HCT116 (cell line): ENCODE measurements around the gene ACTN4.

Source experiments
- CEBPB ChIP-seq: IDR thresholded peaks from 2 replicates; pipeline ENCODE4 v1.6.1; 2012; ENCODE audit warnings: low read depth
- EZH2 ChIP-seq: fragments of 200-600 bp; sonication (generic); IDR thresholded peaks from 2 replicates; pipeline ENCODE4 v1.6.1; 2017; ENCODE audit warnings: antibody characterized with exemption, mixed run types
- EZH2phosphoT487 ChIP-seq: fragments of 200-600 bp; IDR thresholded peaks from 2 replicates; pipeline ENCODE4 v1.6.1; 2018; ENCODE audit warnings: antibody characterized with exemption, borderline replicate concordance
- JUND ChIP-seq: IDR thresholded peaks from 2 replicates; pipeline ENCODE4 v1.6.1; 2012
- POLR2A ChIP-seq: IDR thresholded peaks from 2 replicates; pipeline ENCODE4 v1.7.0; 2011; ENCODE audit warnings: borderline replicate concordance; ENCODE audit not compliant: insufficient read depth, insufficient read length; ENCODE audit errors: extremely low read depth
- POLR2AphosphoS5 ChIP-seq: IDR thresholded peaks from 2 replicates; pipeline ENCODE4 v1.6.1; 2011; ENCODE audit warnings: mild to moderate bottlenecking, low read depth, low read length, moderate library complexity
- YY1 ChIP-seq: IDR thresholded peaks from 2 replicates; pipeline ENCODE4 v1.6.1; 2011; ENCODE audit warnings: low read length, low read depth, moderate library complexity, mild to moderate bottlenecking; ENCODE audit not compliant: insufficient replicate concordance; ENCODE audit errors: extremely low read depth
- TF ChIP-seq, protein P1 (sequence below), 3 experiments: fragments of 200-600 bp in 1 of 3; sonication (generic) in 1 of 3; IDR thresholded peaks in 2 of 3; conservative IDR thresholded peaks in 1 of 3; 2 replicates each; pipeline ENCODE4 v1.5.1; 2012 to 2017; ENCODE audit warnings: low read depth in 2 of 3, low read length in 2 of 3, antibody characterized with exemption in 1 of 3, borderline replicate concordance in 1 of 3, control low read depth in 1 of 3, mild to moderate bottlenecking in 1 of 3, mixed read lengths in 1 of 3, mixed run types in 1 of 3, moderate library complexity in 1 of 3; ENCODE audit not compliant: insufficient read depth in 1 of 3
- TF ChIP-seq, protein P2 (sequence below): IDR thresholded peaks from 2 replicates; pipeline ENCODE4 v1.6.1; 2012; ENCODE audit warnings: low read depth
- TF ChIP-seq, protein P3 (sequence below): IDR thresholded peaks from 2 replicates; pipeline ENCODE4 v1.6.1; 2011; ENCODE audit warnings: mild to moderate bottlenecking, low read length, moderate library complexity; ENCODE audit not compliant: insufficient replicate concordance; ENCODE audit errors: extremely low read depth

DNA sequence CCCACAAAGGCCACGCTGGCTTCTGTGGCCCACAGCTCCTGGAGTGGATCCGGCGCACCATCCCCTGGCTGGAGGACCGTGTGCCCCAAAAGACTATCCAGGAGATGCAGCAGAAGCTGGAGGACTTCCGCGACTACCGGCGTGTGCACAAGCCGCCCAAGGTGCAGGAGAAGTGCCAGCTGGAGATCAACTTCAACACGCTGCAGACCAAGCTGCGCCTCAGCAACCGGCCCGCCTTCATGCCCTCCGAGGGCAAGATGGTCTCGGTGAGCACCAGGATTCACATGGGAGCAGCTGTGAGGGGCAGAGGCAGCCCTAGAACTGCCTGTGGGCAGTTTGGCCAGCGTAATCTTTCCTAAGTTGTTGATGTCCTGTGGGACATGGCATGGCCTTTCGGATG is 69.6 kb downstream of the ACTN4 start:
- TF ChIP-seq, protein P1, sequence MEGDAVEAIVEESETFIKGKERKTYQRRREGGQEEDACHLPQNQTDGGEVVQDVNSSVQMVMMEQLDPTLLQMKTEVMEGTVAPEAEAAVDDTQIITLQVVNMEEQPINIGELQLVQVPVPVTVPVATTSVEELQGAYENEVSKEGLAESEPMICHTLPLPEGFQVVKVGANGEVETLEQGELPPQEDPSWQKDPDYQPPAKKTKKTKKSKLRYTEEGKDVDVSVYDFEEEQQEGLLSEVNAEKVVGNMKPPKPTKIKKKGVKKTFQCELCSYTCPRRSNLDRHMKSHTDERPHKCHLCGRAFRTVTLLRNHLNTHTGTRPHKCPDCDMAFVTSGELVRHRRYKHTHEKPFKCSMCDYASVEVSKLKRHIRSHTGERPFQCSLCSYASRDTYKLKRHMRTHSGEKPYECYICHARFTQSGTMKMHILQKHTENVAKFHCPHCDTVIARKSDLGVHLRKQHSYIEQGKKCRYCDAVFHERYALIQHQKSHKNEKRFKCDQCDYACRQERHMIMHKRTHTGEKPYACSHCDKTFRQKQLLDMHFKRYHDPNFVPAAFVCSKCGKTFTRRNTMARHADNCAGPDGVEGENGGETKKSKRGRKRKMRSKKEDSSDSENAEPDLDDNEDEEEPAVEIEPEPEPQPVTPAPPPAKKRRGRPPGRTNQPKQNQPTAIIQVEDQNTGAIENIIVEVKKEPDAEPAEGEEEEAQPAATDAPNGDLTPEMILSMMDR (IDR thresholded peaks at IDR 0.05 in 2 of 3, conservative IDR thresholded peaks at IDR 0.05 in 1 of 3; ENCODE audit: borderline replicate concordance in 1 of 3, insufficient read depth in 1 of 3, low read depth in 2 of 3, low read length in 2 of 3): no peak
- no peak for TF ChIP-seq POLR2A
- TF ChIP-seq, protein P2, sequence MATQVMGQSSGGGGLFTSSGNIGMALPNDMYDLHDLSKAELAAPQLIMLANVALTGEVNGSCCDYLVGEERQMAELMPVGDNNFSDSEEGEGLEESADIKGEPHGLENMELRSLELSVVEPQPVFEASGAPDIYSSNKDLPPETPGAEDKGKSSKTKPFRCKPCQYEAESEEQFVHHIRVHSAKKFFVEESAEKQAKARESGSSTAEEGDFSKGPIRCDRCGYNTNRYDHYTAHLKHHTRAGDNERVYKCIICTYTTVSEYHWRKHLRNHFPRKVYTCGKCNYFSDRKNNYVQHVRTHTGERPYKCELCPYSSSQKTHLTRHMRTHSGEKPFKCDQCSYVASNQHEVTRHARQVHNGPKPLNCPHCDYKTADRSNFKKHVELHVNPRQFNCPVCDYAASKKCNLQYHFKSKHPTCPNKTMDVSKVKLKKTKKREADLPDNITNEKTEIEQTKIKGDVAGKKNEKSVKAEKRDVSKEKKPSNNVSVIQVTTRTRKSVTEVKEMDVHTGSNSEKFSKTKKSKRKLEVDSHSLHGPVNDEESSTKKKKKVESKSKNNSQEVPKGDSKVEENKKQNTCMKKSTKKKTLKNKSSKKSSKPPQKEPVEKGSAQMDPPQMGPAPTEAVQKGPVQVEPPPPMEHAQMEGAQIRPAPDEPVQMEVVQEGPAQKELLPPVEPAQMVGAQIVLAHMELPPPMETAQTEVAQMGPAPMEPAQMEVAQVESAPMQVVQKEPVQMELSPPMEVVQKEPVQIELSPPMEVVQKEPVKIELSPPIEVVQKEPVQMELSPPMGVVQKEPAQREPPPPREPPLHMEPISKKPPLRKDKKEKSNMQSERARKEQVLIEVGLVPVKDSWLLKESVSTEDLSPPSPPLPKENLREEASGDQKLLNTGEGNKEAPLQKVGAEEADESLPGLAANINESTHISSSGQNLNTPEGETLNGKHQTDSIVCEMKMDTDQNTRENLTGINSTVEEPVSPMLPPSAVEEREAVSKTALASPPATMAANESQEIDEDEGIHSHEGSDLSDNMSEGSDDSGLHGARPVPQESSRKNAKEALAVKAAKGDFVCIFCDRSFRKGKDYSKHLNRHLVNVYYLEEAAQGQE: no peak
- TF ChIP-seq YY1: no peak
- TF ChIP-seq EZH2: no peak
- TF ChIP-seq JUND: no peak
- TF ChIP-seq EZH2phosphoT487: no peak
- TF ChIP-seq, protein P3, sequence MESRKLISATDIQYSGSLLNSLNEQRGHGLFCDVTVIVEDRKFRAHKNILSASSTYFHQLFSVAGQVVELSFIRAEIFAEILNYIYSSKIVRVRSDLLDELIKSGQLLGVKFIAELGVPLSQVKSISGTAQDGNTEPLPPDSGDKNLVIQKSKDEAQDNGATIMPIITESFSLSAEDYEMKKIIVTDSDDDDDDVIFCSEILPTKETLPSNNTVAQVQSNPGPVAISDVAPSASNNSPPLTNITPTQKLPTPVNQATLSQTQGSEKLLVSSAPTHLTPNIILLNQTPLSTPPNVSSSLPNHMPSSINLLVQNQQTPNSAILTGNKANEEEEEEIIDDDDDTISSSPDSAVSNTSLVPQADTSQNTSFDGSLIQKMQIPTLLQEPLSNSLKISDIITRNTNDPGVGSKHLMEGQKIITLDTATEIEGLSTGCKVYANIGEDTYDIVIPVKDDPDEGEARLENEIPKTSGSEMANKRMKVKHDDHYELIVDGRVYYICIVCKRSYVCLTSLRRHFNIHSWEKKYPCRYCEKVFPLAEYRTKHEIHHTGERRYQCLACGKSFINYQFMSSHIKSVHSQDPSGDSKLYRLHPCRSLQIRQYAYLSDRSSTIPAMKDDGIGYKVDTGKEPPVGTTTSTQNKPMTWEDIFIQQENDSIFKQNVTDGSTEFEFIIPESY: no peak
- no peak for TF ChIP-seq CEBPB
- no peak for TF ChIP-seq POLR2AphosphoS5
